A549 (cell line): ENCODE data around the gene ATG9A. TPM values are rescaled to one million over a fixed set of nuclear protein-coding genes. Genes with fewer than 3 reads are reported as not detected.

ENCODE experiments used
- ATAC-seq, 2 experiments: fragments of 200-7000 bp in 1 of 2; fragments of >200 bp in 1 of 2; cut with Nextera tagmentation in 1 of 2; cut with Tn5 transposase in 1 of 2; 3 replicates each; pipeline versions ENCODE4 v1.8.0 to v1.9.1; 2018 to 2020; ENCODE audit warnings: mild to moderate bottlenecking in 1 of 2, moderate library complexity in 1 of 2
- CTCF ChIA-PET: fragments of 300-600 bp; sonication (Branson Sonifier 250); formaldehyde crosslinking; extraction: SDS; loops from one replicate; lab custom pipeline; 2021; ENCODE audit warnings: antibody characterized with exemption, inconsistent platforms; lab: Yijun Ruan, JAX
- POLR2A ChIA-PET: fragments of 350-600 bp; formaldehyde crosslinking; extraction: SDS; loops from one replicate; lab custom pipeline; 2021; ENCODE audit warnings: antibody characterized with exemption, inconsistent platforms; lab: Yijun Ruan, JAX
- DNase-seq, 2 experiments: peaks; one replicate each; pipeline versions ENCODE4 v3.0.0 to v3.0.0-alpha.2; 2011 to 2016; ENCODE audit warnings: low read depth in 1 of 2, low spot score in 1 of 2
- FAIRE-seq: peaks from 2 replicates; lab custom pipeline; 2011; peaks lifted over from hg19 to GRCh38; lab: Jason Lieb, UNC
- H3K27ac ChIP-seq, 2 experiments: fragments of >200 bp; sonication (Bioruptor Twin); formaldehyde crosslinking; 3 replicates each; pipeline ENCODE4 v1.5.1; 2016 to 2017
- H3K4me1 ChIP-seq: fragments of >200 bp; sonication (Bioruptor Twin); formaldehyde crosslinking; 3 replicates; pipeline ENCODE4 v1.6.1; 2016
- H3K4me2 ChIP-seq: fragments of >200 bp; sonication (Bioruptor Twin); formaldehyde crosslinking; 3 replicates; pipeline ENCODE4 v1.6.1; 2016
- H3K4me3 ChIP-seq: fragments of >200 bp; sonication (Bioruptor Twin); formaldehyde crosslinking; 3 replicates; pipeline ENCODE4 v1.5.1; 2016
- H3K9me3 ChIP-seq: fragments of >200 bp; sonication (Bioruptor Twin); formaldehyde crosslinking; 3 replicates; pipeline ENCODE4 v1.6.1; 2016
- CEBPB ChIP-seq, 2 experiments: fragments of >200 bp in 1 of 2; sonication (Bioruptor Twin) in 1 of 2; formaldehyde crosslinking in 1 of 2; IDR thresholded peaks; 2 replicates each; pipeline ENCODE4 v1.6.1; 2012 to 2016
- CHD2 ChIP-seq: fragments of 150-350 bp; IDR thresholded peaks from 2 replicates; pipeline ENCODE4 v1.6.1; 2014; ENCODE audit warnings: low read length; ENCODE audit not compliant: partially characterized antibody
- EHMT2 ChIP-seq: fragments of 200-600 bp; sonication (generic); IDR thresholded peaks from 2 replicates; pipeline ENCODE4 v1.6.1; 2016; ENCODE audit warnings: antibody characterized with exemption, low read depth, mild to moderate bottlenecking, moderate library complexity
- ELK1 ChIP-seq: fragments of 150-350 bp; IDR thresholded peaks from 2 replicates; pipeline ENCODE4 v1.6.1; 2014; ENCODE audit warnings: low read depth, mild to moderate bottlenecking, low read length
- FOSL2 ChIP-seq, 2 experiments: fragments of 450-650 bp in 1 of 2; fragments of >200 bp in 1 of 2; sonication (Bioruptor Twin) in 1 of 2; formaldehyde crosslinking; IDR thresholded peaks; 2 replicates each; pipeline versions ENCODE4 v1.5.0 to v1.6.1; 2016 to 2020; ENCODE audit warnings: mild to moderate bottlenecking in 1 of 2, moderate library complexity in 1 of 2
- HDAC2 ChIP-seq: fragments of 200-600 bp; sonication (generic); IDR thresholded peaks from 2 replicates; pipeline ENCODE4 v1.6.1; 2016
- HES2 ChIP-seq: fragments of >200 bp; sonication (Bioruptor Twin); formaldehyde crosslinking; IDR thresholded peaks from 2 replicates; pipeline ENCODE4 v1.6.1; 2016
- HEYL ChIP-seq: fragments of 250-450 bp; sonication (Bioruptor Pico); IDR thresholded peaks from 2 replicates; pipeline ENCODE4 v1.8.0; 2021; ENCODE audit warnings: mild to moderate bottlenecking, moderate library complexity
- HMGXB4 ChIP-seq: fragments of 250-450 bp; sonication (Bioruptor Pico); IDR thresholded peaks from 2 replicates; pipeline ENCODE4 v1.5.0; 2021; ENCODE audit warnings: mild to moderate bottlenecking, moderate library complexity, borderline replicate concordance
- HOXB5 ChIP-seq: fragments of 250-450 bp; sonication (Bioruptor Pico); IDR thresholded peaks from 2 replicates; pipeline ENCODE4 v1.5.0; 2020; ENCODE audit warnings: mild to moderate bottlenecking, moderate library complexity
- JUNB ChIP-seq: fragments of >200 bp; sonication (Bioruptor Twin); formaldehyde crosslinking; IDR thresholded peaks from 2 replicates; pipeline ENCODE4 v1.6.1; 2016
- KDM1A ChIP-seq: fragments of 200-600 bp; sonication (generic); IDR thresholded peaks from 2 replicates; pipeline ENCODE4 v1.6.1; 2016; ENCODE audit warnings: low read depth, mild to moderate bottlenecking
- MAX ChIP-seq: IDR thresholded peaks from 2 replicates; pipeline ENCODE4 v1.6.1; 2012
- MAZ ChIP-seq: fragments of 150-350 bp; IDR thresholded peaks from 2 replicates; pipeline ENCODE4 v1.6.1; 2014; ENCODE audit warnings: antibody characterized with exemption, low read depth, low read length, borderline replicate concordance
- NR3C1 ChIP-seq: fragments of >200 bp; sonication (Bioruptor Twin); formaldehyde crosslinking; IDR thresholded peaks from 3 replicates; pipeline ENCODE4 v1.6.1; 2017
- POLR2A ChIP-seq: IDR thresholded peaks from 2 replicates; pipeline ENCODE4 v1.6.1; 2012; ENCODE audit warnings: mild to moderate bottlenecking, low read length
- RAD21 ChIP-seq, 2 experiments: fragments of >200 bp in 1 of 2; sonication (Bioruptor Twin) in 1 of 2; formaldehyde crosslinking in 1 of 2; IDR thresholded peaks in 1 of 2; conservative IDR thresholded peaks in 1 of 2; 2 replicates in 1 of 2; 3 replicates in 1 of 2; pipeline ENCODE4 v1.6.1; 2012 to 2018; ENCODE audit warnings: inconsistent platforms in 1 of 2
- RNF2 ChIP-seq: fragments of 200-600 bp; sonication (generic); IDR thresholded peaks from 2 replicates; pipeline ENCODE4 v1.6.1; 2016; ENCODE audit warnings: low read depth, mild to moderate bottlenecking, antibody characterized with exemption, moderate library complexity, borderline replicate concordance
- SMC3 ChIP-seq: fragments of >200 bp; sonication (Bioruptor Twin); formaldehyde crosslinking; IDR thresholded peaks from 3 replicates; pipeline ENCODE4 v1.6.1; 2018; ENCODE audit warnings: inconsistent platforms
- WGBS: methylation state at CpG from one replicate; pipeline ENCODE4 v1.1.6; 2017; ENCODE audit errors: missing lambda C conversion rate; 5-methylcytosine and 5-hydroxymethylcytosine counted together
- polyA plus RNA-seq, 4 experiments: library from polyadenylated mRNA; depleted of rRNA in 3 of 4; stranded (reverse); fragments of >200 nt; fragmentation: RNase III in 1 of 4; extraction: RNeasy Plus Mini Kit Qiagen cat#74134 plus additional on column Dnase treatment in 1 of 4; gene quantifications; 2 replicates in 3 of 4; 3 replicates in 1 of 4; pipeline ENCODE4 v1.2.3, GENCODE V29; 2011 to 2017
- TF ChIP-seq, protein P1 (sequence below): fragments of >200 bp; sonication (Bioruptor Twin); formaldehyde crosslinking; IDR thresholded peaks from 3 replicates; pipeline ENCODE4 v1.5.1; 2016

Gene ATG9A
- polyA plus RNA-seq, 2 of the 4 experiments (the other 2 are of a cell fraction), result 41.9 to 75.2 TPM

- ATAC-seq, result no peak; a peak in 1 of 6 replicates
- Histone ChIP-seq H3K4me3 (peak overlapping the region; percentile 66), H3K4me2 (peak overlapping the region; percentile 95), H3K9me3 (no peaks in the 10 kb centered on the region), H3K27ac (peak overlapping the region; percentile 96 to 99), H3K4me1 (peaks cover 60% of the 10 kb centered on the region)
- ChIA-PET POLR2A (interaction anchor here (0.5 to 3.0 kb wide), 13 partner anchors 13 to 102 kb away, joined by 3 to 51 read pairs (median 6); partner anchors contain the start of genes ABCB6, ANKZF1, ATG9A and CNPPD1), CTCF (interaction anchor here (0.6 to 16.2 kb wide), 25 partner anchors 8 to 266 kb away, joined by 3 to 540 read pairs (median 5); partner anchors contain the start of genes ABCB6, ANKZF1, CNPPD1 and GLB1L)
- 28% methylated on average over 9 of the region's 9 CpGs for WGBS
- no peak for DNase-seq
- FAIRE-seq, result no peak
- TF ChIP-seq HEYL (CRISPR knock-in tag), result no peak
- no peak for TF ChIP-seq CEBPB (IDR thresholded peaks at IDR 0.05)
- no peak for TF ChIP-seq EHMT2
- no peak for TF ChIP-seq RNF2
- no peak for TF ChIP-seq ELK1
- TF ChIP-seq JUNB, result peak; percentile 84; the same call in 1 of the 2 replicates
- no peak for TF ChIP-seq NR3C1
- TF ChIP-seq POLR2A, result no peak
- TF ChIP-seq HOXB5 (CRISPR knock-in tag), result 0 out of 2 replicates have a peak, but pooled peaks have one; percentile 21
- peak; percentile 40 for TF ChIP-seq CHD2
- no peak for TF ChIP-seq HDAC2
- no peak for TF ChIP-seq MAZ
Observed at GRCh38 chr2:219278655-219279150, 49.3 kb upstream of the ATG9A start.

DNA sequence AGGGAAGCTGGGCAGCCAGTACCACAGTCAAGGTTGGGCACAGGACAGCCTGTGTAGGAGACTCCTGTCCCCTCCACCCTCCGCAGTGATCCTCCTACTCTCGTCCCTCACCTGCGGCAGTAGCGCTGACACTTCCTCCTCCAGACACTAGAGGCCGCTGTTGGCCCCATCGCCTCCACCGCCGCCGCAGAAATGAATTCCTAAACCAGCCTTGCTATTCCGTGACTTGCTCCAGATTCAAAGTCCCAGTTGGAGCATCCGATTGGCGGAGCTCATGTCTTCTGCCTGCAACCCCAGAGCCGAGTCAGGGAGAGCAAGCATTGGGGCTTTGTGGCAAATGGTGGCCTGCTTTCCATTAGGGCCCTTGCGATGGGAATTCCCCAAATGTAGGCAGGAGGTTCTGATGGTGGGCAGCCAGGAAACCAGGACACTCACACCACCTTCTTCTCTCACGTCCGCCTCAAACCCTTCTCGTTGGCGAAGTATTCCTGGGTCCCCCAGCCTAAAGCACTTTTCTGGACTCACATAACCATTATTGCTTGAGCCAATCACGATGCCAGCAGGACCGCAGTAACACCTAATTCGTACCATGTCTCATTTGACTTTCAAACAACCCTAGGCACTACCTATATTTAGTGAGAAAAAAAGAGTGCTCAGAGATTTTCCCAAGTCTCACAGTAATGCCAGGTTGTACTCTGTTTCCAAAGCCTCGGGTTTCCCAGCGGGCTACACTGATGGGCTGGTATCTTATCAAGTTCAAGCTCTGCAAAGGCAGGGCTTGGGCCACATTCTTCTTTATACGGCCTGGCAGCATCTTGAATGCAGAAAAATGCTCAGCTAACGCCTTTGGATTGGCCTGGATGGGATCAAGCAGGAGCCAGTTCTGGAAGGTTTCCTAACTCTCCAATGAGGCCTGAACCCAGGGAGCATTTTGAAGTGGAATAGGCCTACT is 48.5 kb upstream of the ATG9A start:
- peak; percentile 72 to 83 for DNase-seq
- peak; percentile 12; the same call in 1 of the 2 replicates for TF ChIP-seq HOXB5 (CRISPR knock-in tag)
- no peak for TF ChIP-seq HES2
- TF ChIP-seq HMGXB4 (CRISPR knock-in tag), result no peak
- TF ChIP-seq, protein P1, sequence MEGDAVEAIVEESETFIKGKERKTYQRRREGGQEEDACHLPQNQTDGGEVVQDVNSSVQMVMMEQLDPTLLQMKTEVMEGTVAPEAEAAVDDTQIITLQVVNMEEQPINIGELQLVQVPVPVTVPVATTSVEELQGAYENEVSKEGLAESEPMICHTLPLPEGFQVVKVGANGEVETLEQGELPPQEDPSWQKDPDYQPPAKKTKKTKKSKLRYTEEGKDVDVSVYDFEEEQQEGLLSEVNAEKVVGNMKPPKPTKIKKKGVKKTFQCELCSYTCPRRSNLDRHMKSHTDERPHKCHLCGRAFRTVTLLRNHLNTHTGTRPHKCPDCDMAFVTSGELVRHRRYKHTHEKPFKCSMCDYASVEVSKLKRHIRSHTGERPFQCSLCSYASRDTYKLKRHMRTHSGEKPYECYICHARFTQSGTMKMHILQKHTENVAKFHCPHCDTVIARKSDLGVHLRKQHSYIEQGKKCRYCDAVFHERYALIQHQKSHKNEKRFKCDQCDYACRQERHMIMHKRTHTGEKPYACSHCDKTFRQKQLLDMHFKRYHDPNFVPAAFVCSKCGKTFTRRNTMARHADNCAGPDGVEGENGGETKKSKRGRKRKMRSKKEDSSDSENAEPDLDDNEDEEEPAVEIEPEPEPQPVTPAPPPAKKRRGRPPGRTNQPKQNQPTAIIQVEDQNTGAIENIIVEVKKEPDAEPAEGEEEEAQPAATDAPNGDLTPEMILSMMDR, result peak; percentile 86
- TF ChIP-seq RAD21 (conservative IDR thresholded peaks at IDR 0.05 in 1 of 2, IDR thresholded peaks at IDR 0.05 in 1 of 2), result peak; percentile 73
- TF ChIP-seq MAX, result peak; percentile 30; the same call in 1 of the 2 replicates
- no peak for TF ChIP-seq KDM1A
- TF ChIP-seq FOSL2 (IDR thresholded peaks at IDR 0.05), result no peak
- 0 out of 2 replicates have a peak, but pooled peaks have one; percentile 7 for TF ChIP-seq FOSL2 (CRISPR knock-in tag; IDR thresholded peaks at IDR 0.05)
- TF ChIP-seq SMC3, result peak; percentile 66
- peak overlapping the region; percentile 95 for H3K4me2 ChIP-seq
- WGBS, result 35% methylated on average over 25 of the region's 25 CpGs
- H3K9me3 ChIP-seq, result no peaks in the 10 kb centered on the region
- ChIA-PET POLR2A (interaction anchor here (0.9 to 3.0 kb wide), 12 partner anchors 15 to 101 kb away, joined by 3 to 51 read pairs (median 7); partner anchors contain the start of genes ABCB6, ANKZF1, ATG9A and CNPPD1), CTCF (interaction anchor here (0.6 to 16.2 kb wide), 39 partner anchors 8 to 312 kb away, joined by 3 to 540 read pairs (median 5); partner anchors contain the start of genes ABCB6, ANKZF1, ATG9A and CNPPD1)
- H3K4me1 ChIP-seq, result peaks cover 67% of the 10 kb centered on the region
- H3K4me3 ChIP-seq, result peak overlapping the region; percentile 66; the same call in 2 of the 3 replicates
- H3K27ac ChIP-seq, result peak overlapping the region; percentile 96 to 99
- FAIRE-seq, result no peak
- peak; percentile 9 to 37; a peak in 4 of 6 replicates for ATAC-seq
